ENCODE measurements around the gene PRR20G. TPM values are rescaled to one million over a fixed set of nuclear protein-coding genes. Genes with fewer than 3 reads are reported as not detected.

The PRR20G gene
- total RNA-seq, 3 donors from 2014 or later = not detected

- Histone ChIP-seq H3K36me3 (ENCODE audit: low read depth) (no peaks in the 10 kb centered on the region), H3K4me1 (ENCODE audit: low read depth) (no peaks in the 10 kb centered on the region), H3K9me3 (no peaks in the 10 kb centered on the region), H3K4me3 (no peak overlapping the region)
- TF ChIP-seq, protein P1, sequence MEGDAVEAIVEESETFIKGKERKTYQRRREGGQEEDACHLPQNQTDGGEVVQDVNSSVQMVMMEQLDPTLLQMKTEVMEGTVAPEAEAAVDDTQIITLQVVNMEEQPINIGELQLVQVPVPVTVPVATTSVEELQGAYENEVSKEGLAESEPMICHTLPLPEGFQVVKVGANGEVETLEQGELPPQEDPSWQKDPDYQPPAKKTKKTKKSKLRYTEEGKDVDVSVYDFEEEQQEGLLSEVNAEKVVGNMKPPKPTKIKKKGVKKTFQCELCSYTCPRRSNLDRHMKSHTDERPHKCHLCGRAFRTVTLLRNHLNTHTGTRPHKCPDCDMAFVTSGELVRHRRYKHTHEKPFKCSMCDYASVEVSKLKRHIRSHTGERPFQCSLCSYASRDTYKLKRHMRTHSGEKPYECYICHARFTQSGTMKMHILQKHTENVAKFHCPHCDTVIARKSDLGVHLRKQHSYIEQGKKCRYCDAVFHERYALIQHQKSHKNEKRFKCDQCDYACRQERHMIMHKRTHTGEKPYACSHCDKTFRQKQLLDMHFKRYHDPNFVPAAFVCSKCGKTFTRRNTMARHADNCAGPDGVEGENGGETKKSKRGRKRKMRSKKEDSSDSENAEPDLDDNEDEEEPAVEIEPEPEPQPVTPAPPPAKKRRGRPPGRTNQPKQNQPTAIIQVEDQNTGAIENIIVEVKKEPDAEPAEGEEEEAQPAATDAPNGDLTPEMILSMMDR (IDR thresholded peaks at IDR 0.05) = no peak
- DNase-seq (no peak), ATAC-seq (no peak)
- intact Hi-C loops (cut with DNase I, micrococcal nuclease) = no loop called here
Observed at GRCh38 chr3:127258733-127259132, 29.1 kb downstream of the PRR20G start.

GRCh38 chr3:127257351-127257750 lies 30.5 kb downstream of the PRR20G start:
- TF ChIP-seq, protein P1 (IDR thresholded peaks at IDR 0.05) = no peak
- H3K9me3 ChIP-seq = no peaks in the 10 kb centered on the region
- no peak overlapping the region for H3K4me3 ChIP-seq
- no peaks in the 10 kb centered on the region for H3K36me3 ChIP-seq (ENCODE audit: low read depth)
- DNase-seq = no peak
- intact Hi-C loops (cut with DNase I, micrococcal nuclease) = no loop called here
- no peaks in the 10 kb centered on the region for H3K4me1 ChIP-seq (ENCODE audit: low read depth)
- ATAC-seq = no peak

DNA sequence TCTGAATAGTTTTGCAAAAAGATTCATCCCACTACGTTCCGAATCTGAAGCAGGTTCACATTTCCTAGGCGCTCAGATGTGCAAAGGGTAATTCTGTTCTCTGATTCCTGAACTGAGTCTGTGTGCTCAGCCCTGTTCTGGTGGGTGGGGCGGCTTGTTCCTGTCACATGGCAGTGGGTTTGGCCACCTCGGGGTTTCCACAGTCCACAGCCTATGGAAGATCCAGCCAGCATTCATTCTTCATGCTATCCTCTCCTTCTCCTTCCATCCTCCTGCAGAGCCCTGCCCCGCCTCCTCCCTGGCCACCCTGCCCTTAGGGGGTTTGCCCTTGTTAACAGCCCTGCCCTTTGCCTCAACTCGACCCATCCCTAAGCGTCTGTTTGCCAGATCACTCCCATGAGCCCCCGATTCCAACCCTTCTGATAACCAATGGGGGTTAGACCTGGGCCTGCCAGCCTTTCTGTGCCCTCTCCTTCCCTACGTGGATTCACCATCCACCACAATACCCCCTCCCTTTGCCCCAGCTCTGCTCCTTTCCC lies 31.0 kb downstream of the PRR20G start:
- H3K36me3 ChIP-seq (ENCODE audit: low read depth) = no peaks in the 10 kb centered on the region
- no peaks in the 10 kb centered on the region for H3K4me1 ChIP-seq (ENCODE audit: low read depth)
- DNase-seq = no peak
- ATAC-seq = no peak
- intact Hi-C loops (cut with DNase I, micrococcal nuclease) = no loop called here
- no peak overlapping the region for H3K4me3 ChIP-seq
- TF ChIP-seq, protein P1 (IDR thresholded peaks at IDR 0.05) = no peak
- H3K9me3 ChIP-seq = no peaks in the 10 kb centered on the region

GRCh38 chr3:127256138-127256537 lies 31.7 kb downstream of the PRR20G start:
- H3K9me3 ChIP-seq = no peaks in the 10 kb centered on the region
- H3K4me1 ChIP-seq (ENCODE audit: low read depth) = no peaks in the 10 kb centered on the region
- H3K36me3 ChIP-seq (ENCODE audit: low read depth) = no peaks in the 10 kb centered on the region
- no peak for DNase-seq
- intact Hi-C loops (cut with DNase I, micrococcal nuclease) = no loop called here
- TF ChIP-seq, protein P1 (IDR thresholded peaks at IDR 0.05) = no peak
- H3K4me3 ChIP-seq = no peak overlapping the region
- ATAC-seq = no peak

- Histone ChIP-seq H3K4me3 (no peak overlapping the region), H3K4me1 (ENCODE audit: low read depth) (no peaks in the 10 kb centered on the region), H3K9me3 (no peaks in the 10 kb centered on the region), H3K36me3 (ENCODE audit: low read depth) (no peaks in the 10 kb centered on the region)
- TF ChIP-seq, protein P1 (IDR thresholded peaks at IDR 0.05) = no peak
- DNase-seq (no peak), ATAC-seq (no peak)
- intact Hi-C loops (cut with DNase I, micrococcal nuclease) = no loop called here
Observed at GRCh38 chr3:127255516-127255915, 32.3 kb downstream of the PRR20G start.

- intact Hi-C loops (cut with DNase I, micrococcal nuclease) = no loop called here
- Histone ChIP-seq H3K36me3 (ENCODE audit: low read depth) (no peaks in the 10 kb centered on the region), H3K4me1 (ENCODE audit: low read depth) (no peaks in the 10 kb centered on the region), H3K9me3 (no peaks in the 10 kb centered on the region), H3K4me3 (no peak overlapping the region)
- TF ChIP-seq, protein P1 (IDR thresholded peaks at IDR 0.05) = no peak
- ATAC-seq (no peak), DNase-seq (peak in 1 of 3 donors; percentile 14)
Observed at GRCh38 chr3:127254730-127255129, 33.1 kb downstream of the PRR20G start.
